ENCODE results near the gene SCYL2.
"Not testable (repeated sequence)": the region's sequence is repeated elsewhere in the genome, so short reads cannot be mapped to it uniquely, and the experiment has no call there.

Gene SCYL2, protein sequence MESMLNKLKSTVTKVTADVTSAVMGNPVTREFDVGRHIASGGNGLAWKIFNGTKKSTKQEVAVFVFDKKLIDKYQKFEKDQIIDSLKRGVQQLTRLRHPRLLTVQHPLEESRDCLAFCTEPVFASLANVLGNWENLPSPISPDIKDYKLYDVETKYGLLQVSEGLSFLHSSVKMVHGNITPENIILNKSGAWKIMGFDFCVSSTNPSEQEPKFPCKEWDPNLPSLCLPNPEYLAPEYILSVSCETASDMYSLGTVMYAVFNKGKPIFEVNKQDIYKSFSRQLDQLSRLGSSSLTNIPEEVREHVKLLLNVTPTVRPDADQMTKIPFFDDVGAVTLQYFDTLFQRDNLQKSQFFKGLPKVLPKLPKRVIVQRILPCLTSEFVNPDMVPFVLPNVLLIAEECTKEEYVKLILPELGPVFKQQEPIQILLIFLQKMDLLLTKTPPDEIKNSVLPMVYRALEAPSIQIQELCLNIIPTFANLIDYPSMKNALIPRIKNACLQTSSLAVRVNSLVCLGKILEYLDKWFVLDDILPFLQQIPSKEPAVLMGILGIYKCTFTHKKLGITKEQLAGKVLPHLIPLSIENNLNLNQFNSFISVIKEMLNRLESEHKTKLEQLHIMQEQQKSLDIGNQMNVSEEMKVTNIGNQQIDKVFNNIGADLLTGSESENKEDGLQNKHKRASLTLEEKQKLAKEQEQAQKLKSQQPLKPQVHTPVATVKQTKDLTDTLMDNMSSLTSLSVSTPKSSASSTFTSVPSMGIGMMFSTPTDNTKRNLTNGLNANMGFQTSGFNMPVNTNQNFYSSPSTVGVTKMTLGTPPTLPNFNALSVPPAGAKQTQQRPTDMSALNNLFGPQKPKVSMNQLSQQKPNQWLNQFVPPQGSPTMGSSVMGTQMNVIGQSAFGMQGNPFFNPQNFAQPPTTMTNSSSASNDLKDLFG

DNA sequence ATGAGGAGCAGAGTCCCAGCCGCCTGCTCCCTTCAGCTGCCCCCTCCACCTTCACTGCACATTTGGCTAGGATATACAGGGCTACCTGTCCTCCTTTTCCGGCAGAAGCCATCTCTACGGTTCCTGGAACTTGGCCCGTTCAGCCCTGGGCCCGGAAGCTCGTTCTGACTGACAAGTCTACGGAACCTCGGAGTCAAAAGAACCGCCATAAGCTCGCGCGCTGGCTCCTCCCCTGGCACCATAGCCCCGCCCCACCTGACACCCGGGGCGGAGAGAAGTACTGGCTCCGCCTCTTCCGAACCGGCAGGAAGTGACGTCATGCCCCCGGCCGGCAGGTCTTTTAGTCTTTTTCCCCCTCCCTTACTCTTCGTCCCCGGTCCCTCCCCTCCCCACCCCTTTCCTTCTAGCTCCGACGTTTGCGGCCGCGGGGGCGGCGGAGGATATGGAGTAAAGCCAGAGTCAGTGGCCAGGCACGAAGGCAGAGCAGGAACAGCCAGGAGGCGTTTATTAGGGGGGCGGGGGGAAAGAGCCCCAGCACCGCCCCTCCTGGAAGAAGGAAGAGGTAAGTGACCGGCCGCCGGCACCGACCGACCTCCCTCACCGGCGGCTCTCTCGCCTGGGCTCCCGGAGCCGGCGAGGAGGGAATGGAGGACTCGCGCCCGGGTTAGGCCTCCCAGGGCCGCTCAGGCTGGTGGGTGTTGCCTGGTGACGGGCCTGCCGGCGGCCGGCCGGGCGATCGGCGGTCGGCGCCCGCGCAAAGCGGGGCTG lies at the start of gene SCYL2, which contains the start of gene DEPDC4:
TSS of gene SCYL2 (plus strand) at position 343 of the 768 bp plus-strand sequence. CDS start 15,794 bp downstream, outside the sequence.
TSS of gene DEPDC4 (minus strand) at position 245 of the 768 bp plus-strand sequence. CDS start at position 242, 3 bp downstream.
- DNase-seq, result peak; percentile 90

DNA sequence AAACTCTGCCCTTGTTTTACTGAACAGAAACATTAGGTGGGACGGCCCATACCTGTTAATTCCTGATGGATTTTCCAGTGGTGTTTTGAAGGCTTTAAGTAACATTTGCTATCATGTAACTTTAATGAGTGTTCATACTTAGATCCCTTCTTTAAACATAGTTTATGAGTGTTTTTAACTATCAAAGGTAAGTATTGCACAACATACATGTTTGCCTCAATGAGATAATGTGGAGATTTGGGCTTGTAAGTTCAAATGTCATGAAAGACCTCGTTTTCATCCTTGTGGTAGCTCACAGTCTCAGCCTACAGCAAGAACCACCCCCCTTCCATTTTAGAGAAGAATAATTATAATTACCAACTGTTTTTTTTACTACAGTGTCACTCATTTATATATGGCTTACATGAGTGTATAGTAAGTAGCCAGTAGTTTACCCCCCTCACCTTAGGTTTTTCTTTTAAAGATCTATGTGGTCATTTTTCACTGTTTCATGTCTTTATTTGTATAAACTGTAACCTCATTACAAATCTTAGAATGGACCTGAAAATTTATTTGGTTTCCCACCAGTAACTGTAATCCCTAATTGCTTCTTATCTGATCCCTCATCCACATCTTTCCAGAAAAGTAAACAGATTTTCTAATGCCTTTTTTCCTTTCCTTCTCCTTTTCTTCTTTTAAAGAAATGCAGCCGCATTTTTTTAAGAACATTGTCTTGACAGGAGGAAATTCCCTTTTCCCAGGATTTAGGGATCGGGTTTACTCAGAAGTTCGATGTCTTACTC lies 47.5 kb upstream of the SCYL2 start:
- DNase-seq, result no peak

DNA sequence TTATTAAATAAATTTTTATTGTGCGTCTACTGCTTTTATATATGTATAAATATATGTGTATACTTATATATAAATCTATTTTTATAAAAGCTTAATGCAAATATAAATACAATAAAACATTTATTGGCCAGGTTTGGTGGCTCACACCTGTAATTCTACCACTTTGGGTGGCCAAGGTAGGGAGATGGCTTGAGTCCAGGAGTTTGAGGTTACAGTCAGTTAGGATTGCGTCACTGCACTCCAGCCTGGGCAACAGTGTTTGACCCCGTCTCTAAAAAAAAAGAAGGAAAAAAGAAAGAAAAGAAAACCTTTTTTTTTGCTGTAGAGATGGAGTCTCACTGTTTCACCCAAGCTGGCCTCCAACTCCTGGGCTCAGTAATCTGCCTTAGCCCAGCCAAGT lies 45.5 kb upstream of the SCYL2 start:
- no peak for DNase-seq

DNA sequence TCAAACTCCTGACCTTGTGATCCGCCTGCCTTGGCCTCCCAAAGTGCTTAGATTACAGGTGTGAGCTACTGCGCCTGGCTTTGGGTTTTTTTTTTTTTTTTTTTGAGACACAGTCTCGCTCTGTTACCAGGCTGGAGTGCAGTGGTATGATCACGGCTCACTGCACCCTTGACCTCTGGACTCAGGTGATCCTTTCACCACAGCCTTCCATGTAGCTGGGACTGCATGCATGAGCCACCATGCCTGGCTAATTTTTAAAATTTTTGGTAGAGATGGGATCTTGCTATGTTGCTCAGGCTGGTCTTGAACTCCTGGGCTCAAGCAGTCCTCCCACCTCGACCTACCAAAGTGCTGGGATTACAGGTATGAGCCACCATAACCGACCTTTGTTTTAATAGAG lies 44.8 kb upstream of the SCYL2 start:
- not testable (repeated sequence) for DNase-seq

DNA sequence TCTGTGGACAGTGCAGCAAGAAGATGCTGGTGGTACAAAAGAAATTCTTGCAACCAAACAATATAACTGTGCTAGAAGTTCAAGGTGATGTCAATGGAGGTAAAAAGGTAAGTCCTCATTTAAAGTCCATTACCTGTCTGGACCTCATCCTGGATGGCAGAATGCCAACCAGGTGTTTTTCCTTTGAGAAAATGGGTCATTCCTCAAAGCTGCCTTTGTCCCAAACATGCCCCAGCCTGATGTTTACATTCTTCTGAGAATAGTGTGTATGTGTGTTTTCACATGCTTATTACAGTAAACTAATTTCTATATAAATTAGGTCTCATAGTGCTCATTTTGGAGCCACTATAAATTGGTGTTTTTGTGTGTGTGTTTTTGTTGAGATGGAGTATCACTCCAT lies 41.5 kb upstream of the SCYL2 start:
- DNase-seq, result no peak

DNA sequence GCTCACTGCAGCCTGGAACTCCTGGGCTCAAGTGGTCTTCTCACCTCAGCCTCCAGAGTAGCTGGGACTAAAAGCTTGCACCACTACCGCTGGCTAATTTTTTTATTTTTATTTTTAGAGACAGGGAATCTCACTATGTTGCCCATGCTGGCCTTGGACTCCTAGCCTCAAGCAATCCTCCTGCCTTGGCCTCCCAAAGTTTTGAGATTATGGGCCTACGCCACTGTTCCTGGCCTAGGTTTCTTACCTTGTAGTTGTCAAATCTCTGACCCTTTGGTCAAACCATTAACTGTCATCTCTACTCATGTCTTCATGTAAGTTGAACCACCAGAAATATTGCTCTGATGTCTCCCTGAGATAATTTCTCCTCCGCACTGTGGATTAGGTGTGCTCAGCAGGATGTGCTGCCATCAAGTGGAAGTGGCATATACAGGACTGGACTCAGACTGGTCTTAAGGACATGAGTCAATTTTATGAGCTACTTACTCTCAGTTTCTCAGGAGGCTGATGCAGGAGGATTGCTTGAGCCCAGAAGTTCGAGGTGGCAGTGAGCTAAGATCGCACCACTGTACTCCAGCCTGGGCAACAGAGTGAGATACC lies 37.8 kb upstream of the SCYL2 start:
- DNase-seq, result no peak

DNA sequence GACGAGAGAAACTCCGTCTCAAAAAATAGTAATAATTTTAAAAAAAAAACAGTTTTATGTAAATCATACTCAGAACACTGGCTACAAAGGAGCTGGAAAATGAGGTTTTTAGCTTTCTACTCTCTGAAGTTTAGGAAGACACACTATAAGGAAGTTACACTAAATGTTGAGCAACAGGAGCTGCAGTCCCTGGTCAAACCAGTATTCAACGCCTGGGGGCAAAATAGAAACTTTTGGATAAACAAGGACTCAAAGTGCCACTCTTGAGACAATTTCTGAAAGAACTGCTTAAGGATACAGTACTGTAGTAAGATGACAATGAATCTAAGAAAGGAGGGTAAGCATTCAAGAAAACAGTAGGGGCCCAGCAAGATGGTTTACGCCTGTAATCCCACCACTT lies 37.1 kb upstream of the SCYL2 start:
- no peak for DNase-seq

DNA sequence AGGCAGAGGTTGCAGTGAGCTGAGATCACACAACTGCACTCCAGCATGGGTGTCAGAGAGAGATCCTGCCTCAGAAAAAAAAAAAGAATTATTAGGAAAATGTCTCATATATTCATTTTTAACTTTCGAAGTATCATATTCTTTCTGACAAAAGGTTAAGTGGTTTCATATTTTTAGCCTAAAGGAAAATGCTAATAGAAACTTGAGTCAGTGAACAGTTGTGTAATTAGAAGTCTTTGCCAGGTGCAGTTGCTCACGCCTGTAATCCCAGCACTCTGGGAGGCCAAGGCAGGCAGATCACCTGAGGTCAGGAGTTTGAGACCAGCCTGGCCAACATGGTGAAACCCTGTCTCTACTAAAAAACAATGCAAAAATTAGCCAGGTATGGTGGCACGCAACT lies 35.1 kb upstream of the SCYL2 start:
- DNase-seq, result not testable (repeated sequence)

DNA sequence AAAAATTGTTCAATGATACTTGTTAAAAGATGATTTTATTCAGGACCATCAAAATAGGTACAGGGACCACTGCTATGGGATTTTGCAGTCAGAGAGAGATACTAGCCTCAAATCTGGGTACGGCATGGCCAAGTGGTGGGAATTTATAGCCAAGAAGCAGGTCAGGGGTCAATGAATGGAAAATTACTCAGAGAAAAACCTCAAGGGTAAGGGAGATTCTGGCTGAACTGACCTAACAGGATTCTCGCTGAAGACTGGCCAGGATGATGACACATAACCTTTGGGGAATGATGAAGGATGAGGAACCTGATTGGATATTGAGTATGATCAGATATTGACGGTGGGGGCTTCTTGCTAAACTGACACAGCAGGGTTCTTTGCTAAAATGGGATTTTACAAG lies 32.8 kb upstream of the SCYL2 start:
- no peak for DNase-seq

DNA sequence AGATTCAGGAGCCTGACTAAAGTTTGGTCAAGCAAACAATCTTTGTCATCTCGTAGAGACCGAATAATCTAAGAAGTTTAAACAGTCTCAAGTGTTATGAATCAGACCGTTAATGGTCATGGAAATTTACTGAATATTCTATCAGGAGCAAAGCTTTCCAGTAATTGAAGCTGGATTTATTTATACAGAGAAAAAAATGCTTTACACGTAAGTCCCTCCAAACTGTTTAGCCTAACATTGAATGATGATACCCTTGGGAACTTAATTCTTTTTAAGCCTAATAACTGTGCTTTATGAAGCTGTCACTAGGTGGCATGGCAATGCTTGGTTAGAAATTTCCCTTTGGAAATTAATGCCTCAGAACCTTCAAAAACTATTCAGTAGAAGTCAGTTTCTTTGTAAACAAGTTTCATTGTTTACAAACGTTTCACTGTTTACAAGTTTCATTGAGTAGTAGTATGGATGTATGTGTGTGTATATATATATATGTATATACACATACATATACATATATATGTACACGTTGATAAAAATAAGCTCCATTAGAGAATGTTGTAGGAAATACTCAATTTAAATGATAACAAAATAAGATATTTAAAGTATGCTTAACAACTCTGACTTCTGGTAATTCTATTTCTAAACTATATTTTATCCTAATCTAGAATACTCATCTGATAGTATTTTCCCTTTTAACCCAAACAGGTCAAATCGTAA lies 32.2 kb upstream of the SCYL2 start:
- no peak for DNase-seq

DNA sequence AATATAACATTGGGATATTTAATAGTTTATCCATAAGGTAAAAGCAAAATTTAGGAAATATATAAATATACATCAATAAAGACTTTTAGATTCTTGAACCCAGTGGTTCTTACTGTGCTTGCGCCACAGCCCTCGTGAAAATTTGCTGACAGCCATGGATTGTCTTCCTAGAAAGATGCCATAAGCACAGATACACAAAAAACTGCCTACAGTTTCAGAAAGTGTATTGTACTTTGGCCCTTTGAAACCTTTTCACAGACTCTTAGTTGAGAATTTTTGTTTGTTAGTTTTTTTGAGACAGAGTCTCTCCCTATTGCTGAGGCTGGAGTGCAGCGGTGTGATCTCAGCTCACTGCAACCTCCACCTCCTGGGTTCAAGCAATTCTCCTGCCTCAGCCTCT lies 28.2 kb upstream of the SCYL2 start:
- DNase-seq, result no peak

DNA sequence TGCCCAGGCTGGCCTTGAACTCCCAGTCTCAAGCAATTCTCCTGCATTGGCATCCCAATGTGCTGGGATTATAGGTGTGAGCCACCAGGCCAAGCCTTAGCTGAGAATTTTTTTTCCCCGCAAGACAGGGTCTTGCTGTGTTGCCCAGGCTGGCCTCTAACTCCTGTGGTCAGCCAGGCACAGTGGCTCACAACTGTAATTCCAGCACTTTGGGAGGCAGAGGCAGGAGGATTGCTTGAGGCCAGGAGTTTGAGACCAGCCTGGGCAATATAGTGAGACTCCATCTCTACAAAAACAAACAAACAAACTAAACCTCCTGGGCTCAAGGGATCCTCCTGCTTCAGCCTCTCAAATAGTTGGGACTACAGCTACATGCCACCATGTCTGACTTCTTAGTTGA lies 27.4 kb upstream of the SCYL2 start:
- no peak for DNase-seq

DNA sequence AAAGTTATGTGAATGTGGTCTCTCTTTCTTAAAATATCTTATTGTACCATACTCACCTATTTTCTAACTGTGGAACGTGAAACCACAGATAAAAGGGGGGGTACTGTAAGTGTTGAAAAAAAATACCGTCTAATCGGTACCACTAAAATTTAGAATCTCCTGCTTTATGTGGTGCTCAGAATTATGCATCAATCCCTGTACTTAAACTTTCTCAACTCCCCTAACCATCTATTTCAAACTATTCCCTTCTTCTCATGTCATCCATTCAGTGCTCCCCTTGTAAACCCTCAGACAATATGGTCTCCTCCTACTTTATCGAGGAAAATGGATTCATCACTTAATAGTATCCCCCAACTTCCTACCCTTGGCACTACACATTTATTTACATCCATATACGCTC lies 23.8 kb upstream of the SCYL2 start:
- DNase-seq, result no peak

DNA sequence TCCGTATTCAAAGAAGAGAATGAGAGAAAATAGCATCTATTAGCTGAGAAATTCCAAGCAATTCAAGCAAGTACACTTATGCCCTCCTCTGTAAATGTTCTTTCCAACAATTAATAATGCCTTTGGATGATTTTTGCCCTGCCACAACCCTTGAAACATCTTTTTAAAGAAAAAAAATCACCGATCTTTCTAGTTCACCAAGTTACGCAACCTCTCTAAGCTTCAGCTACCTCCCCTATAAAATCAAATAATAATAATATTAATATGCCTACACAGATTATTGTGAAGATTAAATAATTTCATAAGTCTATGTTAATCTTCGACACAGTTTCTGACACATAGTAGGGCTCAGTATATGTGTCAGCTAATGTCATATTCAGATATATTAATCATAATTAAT lies 19.2 kb upstream of the SCYL2 start:
- no peak for DNase-seq

DNA sequence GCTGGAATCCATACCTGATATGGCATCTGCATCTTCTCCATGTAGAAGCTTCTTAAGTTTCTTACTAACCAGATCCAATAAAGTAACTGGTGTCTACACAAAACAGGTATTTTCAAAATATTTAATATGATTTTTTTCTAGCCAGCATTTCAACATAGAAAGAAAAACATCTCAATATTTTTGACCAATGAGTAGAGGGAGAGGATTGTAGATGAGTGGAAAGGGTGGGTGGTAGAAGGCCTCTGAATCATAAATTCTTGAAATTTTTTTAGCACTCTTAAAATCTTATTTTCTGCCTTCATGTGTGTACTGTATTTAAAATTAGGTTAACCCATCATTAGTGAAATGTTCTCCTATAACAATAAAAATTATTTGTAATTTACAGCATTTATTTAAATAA lies 18.1 kb upstream of the SCYL2 start:
- DNase-seq, result no peak

DNA sequence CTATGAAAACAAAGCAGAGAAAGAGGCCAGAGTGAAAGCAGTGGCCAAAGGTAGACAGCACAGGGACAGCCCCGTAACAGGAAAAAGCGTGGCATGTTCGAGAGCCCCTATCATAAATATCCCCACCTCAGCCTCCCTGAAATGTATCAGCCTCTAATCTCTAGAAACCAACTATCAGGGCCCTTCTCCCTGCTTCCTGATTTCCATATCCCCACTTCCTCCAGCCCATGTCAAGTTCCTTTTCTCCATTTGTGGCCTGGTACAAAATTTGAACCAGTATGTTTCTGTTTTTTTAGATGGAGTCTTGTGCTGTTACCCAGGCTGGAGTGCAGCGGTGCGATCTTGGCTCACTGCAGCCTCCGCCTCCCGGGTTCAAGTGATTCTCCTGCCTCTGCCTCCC lies 17.0 kb upstream of the SCYL2 start:
- no peak for DNase-seq

DNA sequence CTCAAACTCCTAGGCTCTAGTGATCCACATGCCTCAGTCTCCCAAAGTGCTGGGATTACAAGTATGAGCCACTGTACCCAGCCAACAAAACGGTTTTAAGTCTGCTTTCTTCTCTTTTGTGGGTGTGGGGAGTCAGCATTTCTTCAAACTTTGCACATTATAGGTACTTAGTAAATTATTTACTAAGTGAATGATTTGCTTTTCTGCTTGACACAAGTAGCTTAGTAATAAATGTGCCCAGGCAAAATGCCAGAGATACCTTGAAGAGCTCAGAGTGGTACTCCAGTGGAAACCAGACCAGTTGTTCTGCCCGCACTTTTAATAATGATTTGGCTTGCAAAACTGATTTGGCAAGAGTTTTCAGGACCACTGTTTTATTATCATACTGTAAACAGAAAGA lies 15.1 kb upstream of the SCYL2 start:
- DNase-seq, result no peak

DNA sequence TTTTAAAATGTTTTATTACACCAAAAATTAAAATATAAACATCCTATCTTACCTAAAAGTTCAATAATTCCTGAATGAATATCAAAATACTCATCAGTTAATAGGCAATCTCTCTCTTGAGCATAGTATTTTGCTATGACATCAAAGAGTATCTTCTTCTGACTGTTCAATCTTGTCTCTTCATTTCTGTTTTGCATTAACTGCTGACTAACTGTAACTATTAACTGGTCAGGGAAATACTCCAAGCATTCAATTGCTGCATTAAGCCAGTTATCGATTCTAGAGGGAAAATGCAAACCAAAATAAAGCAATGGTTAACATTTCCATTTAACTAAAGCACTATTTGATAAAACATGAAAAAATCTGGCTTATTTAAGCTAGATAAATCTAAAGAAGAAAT lies 13.5 kb upstream of the SCYL2 start:
- no peak for DNase-seq

DNA sequence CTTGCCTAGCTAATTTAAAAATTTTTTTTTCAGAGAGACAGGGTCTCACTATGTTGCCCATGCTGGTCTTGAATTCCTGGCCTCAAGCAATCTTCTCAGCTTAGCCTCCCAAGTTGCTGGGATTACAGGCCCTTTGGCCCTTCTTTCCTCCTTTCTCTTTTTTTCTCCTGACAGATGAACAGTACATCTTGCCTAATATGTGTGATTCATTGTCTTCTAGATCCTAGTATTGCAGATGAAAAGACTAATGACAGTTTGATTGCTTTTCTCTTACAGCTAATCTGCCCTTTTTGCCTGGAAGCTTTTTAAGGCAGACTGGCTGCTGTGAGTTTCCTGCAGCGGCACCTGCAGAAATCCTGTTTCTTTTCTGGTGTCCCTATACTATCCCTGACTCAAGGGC lies 12.1 kb upstream of the SCYL2 start:
- DNase-seq, result no peak

DNA sequence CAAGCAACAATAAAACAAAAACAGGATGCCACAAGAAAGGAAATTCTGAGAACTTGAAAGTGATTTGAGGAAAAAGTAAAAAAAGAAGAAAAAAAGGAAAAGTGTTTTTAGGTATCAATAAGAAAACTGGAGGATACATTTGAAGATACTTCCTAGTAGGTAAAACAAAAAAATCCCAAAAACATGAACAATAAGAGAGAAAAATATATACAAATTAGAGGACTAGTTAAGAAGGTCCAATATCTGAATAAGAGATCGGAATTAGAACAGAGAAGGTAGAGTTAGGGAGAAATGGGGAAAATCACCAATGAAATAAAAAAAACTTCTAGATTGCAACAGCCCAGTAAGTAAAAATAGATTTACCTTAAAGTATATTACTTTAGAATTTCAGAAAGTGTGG lies 8.8 kb upstream of the SCYL2 start:
- no peak for DNase-seq

DNA sequence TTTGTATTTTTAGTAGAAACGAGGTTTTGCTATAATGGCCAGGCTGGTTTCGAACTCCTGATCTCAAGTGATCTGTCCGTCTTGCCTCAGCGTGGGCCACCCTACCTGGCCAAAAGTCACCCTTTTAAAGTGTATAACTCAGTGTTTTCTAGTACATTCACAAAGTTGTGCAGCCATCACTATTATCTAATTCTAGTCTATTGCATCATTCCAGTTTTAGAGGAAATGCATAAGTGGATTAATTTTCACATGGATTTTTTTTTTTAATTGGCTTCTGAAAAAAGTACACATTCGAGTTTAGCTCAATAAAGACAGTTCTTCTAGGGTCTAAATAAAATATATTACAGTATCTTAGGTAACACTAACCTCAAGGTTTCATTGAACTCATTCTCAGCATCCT lies 3.8 kb upstream of the SCYL2 start:
- no peak for DNase-seq
